AG04449 (cell line): Measurements from ENCODE around the gene ATAD3B.
"Not testable (repeated sequence)": the region's sequence is repeated elsewhere in the genome, so short reads cannot be mapped to it uniquely, and the experiment has no call there.

ENCODE experiments used
- CTCF ChIA-PET: fragments of 350-600 bp; formaldehyde crosslinking; extraction: SDS; loops from one replicate; lab custom pipeline; 2021; ENCODE audit warnings: antibody characterized with exemption; lab: Yijun Ruan, JAX
- POLR2A ChIA-PET: fragments of 400-600, 350-600 bp; formaldehyde crosslinking; extraction: SDS; loops from one replicate; lab custom pipeline; 2020; ENCODE audit warnings: antibody characterized with exemption, inconsistent platforms; lab: Yijun Ruan, JAX
- DNase-seq: peaks from one replicate; pipeline ENCODE4 v3.0.0-alpha.2; 2010; ENCODE audit warnings: low read depth, low spot score
- H3K4me3 ChIP-seq: 2 replicates; pipeline ENCODE4 v1.5.1; 2011; ENCODE audit warnings: low read depth, mild to moderate bottlenecking, control low read depth, low read length
- TF ChIP-seq, protein P1 (sequence below): IDR thresholded peaks from one replicate; pipeline ENCODE4 v1.5.1; 2011; ENCODE audit warnings: mild to moderate bottlenecking, moderate library complexity, low read length, control low read depth, inconsistent platforms; ENCODE audit not compliant: insufficient read depth; ENCODE audit errors: missing control alignments

Gene ATAD3B

GRCh38 chr1:1504777-1505365 lies 33.3 kb downstream of the ATAD3B start:
- POLR2A ChIA-PET: not testable (repeated sequence)

GRCh38 chr1:1505366-1505798 lies 33.8 kb downstream of the ATAD3B start:
- POLR2A ChIA-PET, H3K4me3 ChIP-seq, DNase-seq: not testable (repeated sequence)
- CTCF ChIA-PET: interaction anchor here (0.9 to 2.3 kb wide), 7 partner anchors 9 to 192 kb away, joined by 3 to 13 read pairs (median 3); partner anchors contain the start of genes AURKAIP1 and CCNL2

More at GRCh38 chr1:1504777-1505365, 33.3 kb downstream of the ATAD3B start:
- H3K4me3 ChIP-seq, DNase-seq: not testable (repeated sequence)
- CTCF ChIA-PET: interaction anchor here (0.6 to 2.3 kb wide), 9 partner anchors 9 to 191 kb away, joined by 3 to 13 read pairs (median 3); partner anchors contain the start of genes ANKRD65, AURKAIP1 and CCNL2
- TF ChIP-seq, protein P1, sequence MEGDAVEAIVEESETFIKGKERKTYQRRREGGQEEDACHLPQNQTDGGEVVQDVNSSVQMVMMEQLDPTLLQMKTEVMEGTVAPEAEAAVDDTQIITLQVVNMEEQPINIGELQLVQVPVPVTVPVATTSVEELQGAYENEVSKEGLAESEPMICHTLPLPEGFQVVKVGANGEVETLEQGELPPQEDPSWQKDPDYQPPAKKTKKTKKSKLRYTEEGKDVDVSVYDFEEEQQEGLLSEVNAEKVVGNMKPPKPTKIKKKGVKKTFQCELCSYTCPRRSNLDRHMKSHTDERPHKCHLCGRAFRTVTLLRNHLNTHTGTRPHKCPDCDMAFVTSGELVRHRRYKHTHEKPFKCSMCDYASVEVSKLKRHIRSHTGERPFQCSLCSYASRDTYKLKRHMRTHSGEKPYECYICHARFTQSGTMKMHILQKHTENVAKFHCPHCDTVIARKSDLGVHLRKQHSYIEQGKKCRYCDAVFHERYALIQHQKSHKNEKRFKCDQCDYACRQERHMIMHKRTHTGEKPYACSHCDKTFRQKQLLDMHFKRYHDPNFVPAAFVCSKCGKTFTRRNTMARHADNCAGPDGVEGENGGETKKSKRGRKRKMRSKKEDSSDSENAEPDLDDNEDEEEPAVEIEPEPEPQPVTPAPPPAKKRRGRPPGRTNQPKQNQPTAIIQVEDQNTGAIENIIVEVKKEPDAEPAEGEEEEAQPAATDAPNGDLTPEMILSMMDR: peak; percentile 51

- POLR2A ChIA-PET, H3K4me3 ChIP-seq, DNase-seq: not testable (repeated sequence)
- CTCF ChIA-PET: interaction anchor here (0.9 to 2.3 kb wide), 6 partner anchors 48 to 192 kb away, joined by 3 to 13 read pairs (median 3); partner anchors contain the start of genes AURKAIP1 and CCNL2
Observed at GRCh38 chr1:1505801-1506200, 34.2 kb downstream of the ATAD3B start.

DNA sequence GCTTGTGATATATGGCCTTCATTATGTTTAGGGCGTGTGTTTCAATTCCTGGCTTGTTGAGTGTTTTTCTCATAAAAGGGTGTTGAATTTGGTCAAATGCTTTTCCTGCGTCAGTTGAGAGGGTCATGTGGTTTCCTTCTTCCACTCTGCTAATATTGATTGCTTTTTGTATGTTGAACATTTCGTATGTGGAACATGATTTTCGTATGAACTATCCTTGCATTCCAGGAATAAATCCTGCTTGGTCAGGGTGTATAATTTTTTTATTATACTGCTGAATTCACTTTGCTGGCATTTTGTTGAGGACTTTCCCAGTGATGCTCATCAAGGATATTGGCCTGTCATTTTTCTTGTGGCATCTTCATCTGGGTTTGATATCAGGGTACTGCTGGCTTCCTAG lies 35.7 kb downstream of the ATAD3B start:
- POLR2A ChIA-PET: no interaction called here
- TF ChIP-seq, protein P1: no peak
- H3K4me3 ChIP-seq: no peak overlapping the region
- no peak for DNase-seq
- CTCF ChIA-PET: no interaction called here

DNA sequence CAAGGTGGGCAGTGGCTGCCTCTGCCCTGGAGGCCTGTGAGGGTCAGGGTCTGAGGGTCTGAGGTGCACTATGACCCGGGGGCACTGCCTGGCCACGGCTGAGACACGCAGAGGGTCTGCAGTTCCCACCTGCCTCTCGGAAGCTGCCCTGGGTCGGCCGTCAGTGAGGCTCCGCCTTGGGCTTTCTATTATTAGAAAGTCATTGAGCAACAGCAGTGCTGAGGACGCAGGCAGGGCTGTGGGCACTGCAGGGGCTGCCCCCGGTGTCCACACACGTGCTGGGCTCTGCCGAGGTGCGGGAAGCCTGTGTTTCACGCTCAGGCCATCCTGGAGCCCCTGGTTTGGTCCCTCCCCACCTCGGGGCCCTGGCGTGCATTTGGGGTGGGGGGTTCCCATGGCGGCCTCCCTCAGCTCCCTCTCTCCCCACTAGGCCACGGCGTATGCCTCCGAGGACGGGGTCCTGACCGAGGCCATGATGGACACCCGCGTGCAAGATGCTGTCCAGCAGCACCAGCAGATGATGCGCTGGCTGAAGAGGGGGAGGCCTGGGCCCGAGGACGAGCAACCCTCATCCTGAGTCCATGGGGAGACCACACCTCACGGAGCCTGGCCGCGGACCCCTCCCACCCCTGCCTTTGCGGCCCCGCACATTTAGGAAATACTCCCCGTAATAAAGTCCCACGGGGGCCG lies 37.4 kb downstream of the ATAD3B start:
- CTCF ChIA-PET, DNase-seq, POLR2A ChIA-PET: not testable (repeated sequence)

DNA sequence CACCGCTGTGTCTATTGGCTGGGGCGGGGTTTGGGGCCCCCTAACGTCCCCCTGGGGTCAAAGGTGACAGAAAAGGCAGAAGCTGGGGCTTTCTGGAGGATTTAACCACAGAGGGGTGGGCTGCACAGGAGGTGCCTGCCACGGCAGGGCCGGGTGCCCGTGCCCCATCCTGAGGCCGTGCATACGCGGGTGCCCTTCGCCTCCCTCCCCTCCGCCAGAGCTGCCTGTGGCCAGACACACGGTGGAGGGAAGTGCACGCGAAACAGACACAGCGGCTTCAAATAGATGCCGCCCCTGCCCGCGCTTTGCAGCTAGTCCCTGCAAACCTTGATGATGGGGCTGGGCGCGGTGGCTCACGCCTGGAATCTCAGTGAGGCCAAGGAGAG lies 37.9 kb downstream of the ATAD3B start:
- CTCF ChIA-PET, POLR2A ChIA-PET, DNase-seq, H3K4me3 ChIP-seq: not testable (repeated sequence)

More for the DNA sequence above, 37.4 kb downstream of the ATAD3B start:
- not testable (repeated sequence) for H3K4me3 ChIP-seq

DNA sequence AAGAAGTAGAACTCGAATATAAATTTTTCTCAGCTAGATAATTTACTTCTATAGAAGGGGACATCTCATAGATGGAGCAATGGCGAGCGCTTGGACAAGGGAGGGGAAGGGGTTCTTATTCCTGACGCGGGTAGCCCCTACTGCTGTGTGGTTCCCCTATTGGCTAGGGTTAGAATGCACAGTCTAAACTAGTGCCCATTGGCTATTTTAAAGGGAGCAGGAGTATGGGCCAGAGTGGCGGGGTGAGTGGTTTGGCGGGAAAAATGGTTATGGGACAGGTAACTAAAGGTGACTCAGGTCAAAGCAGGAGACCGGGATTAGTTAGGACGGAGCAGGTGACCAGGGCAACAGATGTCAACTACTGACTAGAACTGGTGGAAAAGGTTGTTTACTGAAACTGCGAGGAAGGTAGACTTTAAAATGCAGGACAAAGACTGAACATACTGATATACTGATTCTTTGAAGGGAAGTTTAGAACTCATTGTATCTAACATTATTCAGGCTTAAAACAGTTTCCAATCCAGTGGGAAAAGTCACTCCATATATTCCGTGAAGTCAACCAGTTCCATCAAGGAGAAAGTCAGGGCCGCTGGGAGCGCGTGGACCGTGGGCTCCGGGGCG lies 39.5 kb downstream of the ATAD3B start:
- ChIA-PET CTCF (no interaction called here), POLR2A (interaction anchor here (0.9 kb wide), 1 partner anchor 104 kb away, joined by 3 read pairs; the partner anchor contains the start of gene MIB2)
- peak overlapping the region; percentile 93 for H3K4me3 ChIP-seq
- TF ChIP-seq, protein P1: no peak
- no peak for DNase-seq

DNA sequence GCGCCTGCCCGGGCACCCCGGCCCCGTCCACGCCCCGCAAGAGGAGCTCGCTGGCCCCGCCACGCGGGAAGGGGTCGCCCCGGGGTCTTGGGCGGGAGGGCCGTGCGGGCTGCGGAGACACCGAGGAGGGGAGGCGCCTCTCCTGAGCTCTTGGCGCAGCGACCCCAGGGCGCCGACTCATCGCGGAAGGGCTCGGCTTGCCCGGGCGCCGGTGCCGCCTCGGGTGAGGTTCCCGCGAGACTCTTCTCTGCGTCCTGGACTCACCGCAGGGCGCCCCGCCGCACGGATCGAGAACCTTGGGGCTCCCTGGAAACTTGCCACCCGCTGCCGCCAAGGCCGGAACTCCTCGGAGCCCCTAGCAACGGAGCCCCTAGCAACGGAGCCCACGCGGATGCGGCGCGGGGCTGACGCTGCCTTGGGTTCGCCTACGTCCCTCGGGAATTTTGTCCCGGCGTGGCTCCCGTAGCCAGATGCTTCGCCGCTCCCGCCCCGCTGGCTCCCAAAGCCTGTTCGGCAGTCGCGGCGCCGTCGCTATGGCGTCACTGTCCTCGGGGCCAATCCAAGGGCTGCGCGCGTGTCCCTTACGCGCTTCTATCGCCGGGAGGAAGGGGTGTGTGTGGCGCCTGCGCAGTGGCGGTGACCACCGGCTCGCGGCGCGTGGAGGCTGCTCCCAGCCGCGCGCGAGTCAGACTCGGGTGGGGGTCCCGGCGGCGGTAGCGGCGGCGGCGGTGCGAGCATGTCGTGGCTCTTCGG lies 40.1 kb downstream of the ATAD3B start, which contains the start of gene ATAD3A:
ATAD3A (plus strand) TSS at position 630 of the 753 bp plus-strand sequence; CDS start at position 737, 107 bp downstream.
- TF ChIP-seq, protein P1: no peak
- ChIA-PET CTCF (no interaction called here), POLR2A (interaction anchor here (0.9 kb wide), 2 partner anchors 16 to 103 kb away, joined by 3 to 4 read pairs; partner anchors contain the start of gene MIB2)
- DNase-seq: peak; percentile 77
- peak within 1 kb of the TSS; percentile 93 for H3K4me3 ChIP-seq

- POLR2A ChIA-PET: interaction anchor here (0.9 kb wide), 1 partner anchor 17 kb away, joined by 4 read pairs; no protein-coding TSS in a partner anchor
- H3K4me3 ChIP-seq: peak overlapping the region; percentile 57
Observed at GRCh38 chr1:1512425-1512824, 40.9 kb downstream of the ATAD3B start.

GRCh38 chr1:1513675-1514074 lies 42.1 kb downstream of the ATAD3B start:
- DNase-seq, CTCF ChIA-PET, POLR2A ChIA-PET: not testable (repeated sequence)
- peak overlapping the region; percentile 36 for H3K4me3 ChIP-seq

More at GRCh38 chr1:1512425-1512824, 40.9 kb downstream of the ATAD3B start:
- CTCF ChIA-PET, DNase-seq: not testable (repeated sequence)

DNA sequence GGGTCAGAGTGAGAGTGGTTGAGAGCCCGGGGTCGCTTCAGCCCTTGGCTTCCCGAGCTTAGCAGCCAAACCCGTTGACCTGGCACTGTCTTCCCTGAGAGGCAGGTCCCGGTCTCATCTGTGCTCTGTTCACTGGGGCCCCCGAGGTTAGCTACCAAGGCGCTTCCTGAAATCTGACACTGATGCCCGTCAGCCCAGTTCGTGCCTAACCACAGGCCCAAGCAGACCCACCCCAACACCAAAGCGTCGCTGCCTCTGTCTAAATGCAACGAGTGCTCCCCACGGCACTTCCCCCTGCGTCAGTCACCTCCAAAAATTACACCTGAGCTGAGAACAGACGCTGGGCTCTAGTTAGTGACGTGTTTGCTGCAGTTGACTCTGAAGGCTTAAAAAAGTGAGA lies 42.8 kb downstream of the ATAD3B start:
- CTCF ChIA-PET, POLR2A ChIA-PET, DNase-seq: not testable (repeated sequence)

More for the DNA sequence above, 42.8 kb downstream of the ATAD3B start:
- H3K4me3 ChIP-seq: not testable (repeated sequence)
